HepG2 (cell line): ENCODE results near the gene RABGGTA. TPM values are rescaled to one million over a fixed set of nuclear protein-coding genes. Genes with fewer than 3 reads are reported as not detected.

Source experiments
- AHR ChIP-seq: IDR thresholded peaks from 2 replicates; pipeline ENCODE4 v1.6.1; 2018; ENCODE audit warnings: missing genetic modification reagents, missing compliant biosample characterization
- ARNTL ChIP-seq: sonication (generic); formaldehyde crosslinking; IDR thresholded peaks from 2 replicates; pipeline ENCODE4 v1.4.0; 2020; ENCODE audit warnings: mild to moderate bottlenecking, missing genetic modification reagents
- CENPX ChIP-seq: sonication (generic); formaldehyde crosslinking; IDR thresholded peaks from 2 replicates; pipeline ENCODE4 v1.9.0; 2021; ENCODE audit warnings: mild to moderate bottlenecking, missing genetic modification reagents, moderate library complexity
- ELF1 ChIP-seq: sonication (generic); formaldehyde crosslinking; IDR thresholded peaks from 2 replicates; pipeline ENCODE4 v1.4.0; 2020; ENCODE audit warnings: missing genetic modification reagents
- FOSL2 ChIP-seq: sonication (generic); formaldehyde crosslinking; IDR thresholded peaks from 2 replicates; pipeline ENCODE4 v1.4.0; 2020; ENCODE audit warnings: missing genetic modification reagents
- FOXA1 ChIP-seq, 2 experiments: fragments of 450-650 bp in 1 of 2; sonication (generic) in 1 of 2; formaldehyde crosslinking in 1 of 2; IDR thresholded peaks; 2 replicates each; pipeline versions ENCODE4 v1.4.0 to v1.6.1; 2016 to 2020; ENCODE audit warnings: missing genetic modification reagents in 1 of 2
- HOXA9 ChIP-seq: sonication (generic); formaldehyde crosslinking; IDR thresholded peaks from 2 replicates; pipeline ENCODE4 v1.8.1; 2022; ENCODE audit warnings: missing genetic modification reagents, mild to moderate bottlenecking, moderate library complexity, borderline replicate concordance
- IRX3 ChIP-seq: sonication (generic); formaldehyde crosslinking; IDR thresholded peaks from 2 replicates; pipeline ENCODE4 v1.8.1; 2023; ENCODE audit warnings: mild to moderate bottlenecking, low read depth, missing genetic modification reagents, borderline replicate concordance
- KAT2B ChIP-seq: fragments of 150-350 bp; IDR thresholded peaks from 2 replicates; pipeline ENCODE4 v1.6.1; 2014; ENCODE audit warnings: low read depth, low read length, borderline replicate concordance
- MTA1 ChIP-seq: sonication (generic); formaldehyde crosslinking; IDR thresholded peaks from 2 replicates; pipeline ENCODE4 v1.4.0; 2020; ENCODE audit warnings: missing genetic modification reagents, mild to moderate bottlenecking, borderline replicate concordance
- REPIN1 ChIP-seq: sonication (generic); formaldehyde crosslinking; IDR thresholded peaks from 2 replicates; pipeline ENCODE4 v1.8.0; 2022; ENCODE audit warnings: missing genetic modification reagents, low read depth, mild to moderate bottlenecking, borderline replicate concordance
- SIN3B ChIP-seq: fragments of 150-350 bp; IDR thresholded peaks from 2 replicates; pipeline ENCODE4 v1.6.1; 2014; ENCODE audit warnings: low read length
- SMC3 ChIP-seq: IDR thresholded peaks from 2 replicates; pipeline ENCODE4 v1.6.1; 2011; ENCODE audit warnings: low read length, improper control_type of control experiment
- STAT5B ChIP-seq: sonication (generic); formaldehyde crosslinking; IDR thresholded peaks from 2 replicates; pipeline ENCODE4 v1.4.0; 2020; ENCODE audit warnings: missing genetic modification reagents
- XRCC5 ChIP-seq: fragments of 200-400 bp; formaldehyde crosslinking; optimal IDR thresholded peaks from 2 replicates; pipeline ENCODE3; 2017; ENCODE audit warnings: mild to moderate bottlenecking, low read length
- YEATS2 ChIP-seq: sonication (generic); formaldehyde crosslinking; IDR thresholded peaks from 2 replicates; pipeline ENCODE4 v1.4.0; 2020; ENCODE audit warnings: missing genetic modification reagents, borderline replicate concordance
- YEATS4 ChIP-seq: sonication (generic); formaldehyde crosslinking; IDR thresholded peaks from 2 replicates; pipeline ENCODE4 v1.4.0; 2020; ENCODE audit warnings: missing genetic modification reagents, borderline replicate concordance
- ZC3H4 ChIP-seq: sonication (generic); formaldehyde crosslinking; IDR thresholded peaks from 2 replicates; pipeline ENCODE4 v1.4.0; 2020; ENCODE audit warnings: missing genetic modification reagents, borderline replicate concordance
- ZFP37 ChIP-seq: sonication (generic); formaldehyde crosslinking; IDR thresholded peaks from 2 replicates; pipeline ENCODE4 v1.4.0; 2020; ENCODE audit warnings: missing genetic modification reagents, borderline replicate concordance
- ZNF10 ChIP-seq: sonication (generic); formaldehyde crosslinking; IDR thresholded peaks from 2 replicates; pipeline ENCODE4 v1.4.0; 2020; ENCODE audit warnings: mild to moderate bottlenecking, low read depth, missing genetic modification reagents, borderline replicate concordance
- ZNF282 ChIP-seq: fragments of 450-650 bp; IDR thresholded peaks from 2 replicates; pipeline ENCODE4 v1.6.1; 2018; ENCODE audit not compliant: partially characterized antibody
- ZNF331 ChIP-seq: sonication (generic); formaldehyde crosslinking; IDR thresholded peaks from 2 replicates; pipeline ENCODE4 v1.4.0; 2020; ENCODE audit warnings: missing genetic modification reagents
- ZNF33A ChIP-seq: sonication (generic); formaldehyde crosslinking; IDR thresholded peaks from 2 replicates; pipeline ENCODE4 v1.5.1; 2020; ENCODE audit warnings: missing genetic modification reagents, mild to moderate bottlenecking, moderate library complexity, borderline replicate concordance
- ZNF382 ChIP-seq: sonication (generic); formaldehyde crosslinking; IDR thresholded peaks from 2 replicates; pipeline ENCODE4 v1.5.0; 2020; ENCODE audit warnings: missing genetic modification reagents, mild to moderate bottlenecking, borderline replicate concordance
- ZNF432 ChIP-seq: sonication (generic); formaldehyde crosslinking; IDR thresholded peaks from 2 replicates; pipeline ENCODE4 v1.5.0; 2020; ENCODE audit warnings: missing genetic modification reagents, mild to moderate bottlenecking, borderline replicate concordance
- ZNF484 ChIP-seq: sonication (generic); formaldehyde crosslinking; IDR thresholded peaks from 2 replicates; pipeline ENCODE4 v1.5.1; 2020; ENCODE audit warnings: mild to moderate bottlenecking, low read depth, missing genetic modification reagents, borderline replicate concordance
- ZNF550 ChIP-seq: sonication (generic); formaldehyde crosslinking; IDR thresholded peaks from 2 replicates; pipeline ENCODE4 v1.4.0; 2020; ENCODE audit warnings: mild to moderate bottlenecking, missing genetic modification reagents, borderline replicate concordance
- ZNF670 ChIP-seq: sonication (generic); formaldehyde crosslinking; IDR thresholded peaks from 2 replicates; pipeline ENCODE4 v1.8.0; 2022; ENCODE audit warnings: mild to moderate bottlenecking, missing genetic modification reagents, borderline replicate concordance
- ZNF746 ChIP-seq: sonication (generic); formaldehyde crosslinking; IDR thresholded peaks from 2 replicates; pipeline ENCODE4 v1.8.0; 2022; ENCODE audit warnings: mild to moderate bottlenecking, missing genetic modification reagents
- ZNF747 ChIP-seq: sonication (generic); formaldehyde crosslinking; IDR thresholded peaks from 2 replicates; pipeline ENCODE4 v1.8.1; 2023; ENCODE audit warnings: missing genetic modification reagents, mild to moderate bottlenecking, borderline replicate concordance
- ZNF75D ChIP-seq: sonication (generic); formaldehyde crosslinking; IDR thresholded peaks from 2 replicates; pipeline ENCODE4 v1.8.1; 2023; ENCODE audit warnings: missing genetic modification reagents, mild to moderate bottlenecking, borderline replicate concordance
- polyA plus RNA-seq, 8 experiments: library from polyadenylated mRNA; depleted of rRNA in 3 of 8; stranded (reverse) in 7 of 8; unstranded in 1 of 8; fragments of >200 nt; fragmentation: Illumina TruSeq in 4 of 8; extraction: Trizol in 4 of 8; gene quantifications; 2 replicates each; pipeline versions ENCODE4 v1.2.1 to v1.2.3, GENCODE V29; 2011 to 2016; ENCODE audit warnings: low read depth in 4 of 8, missing spikeins in 1 of 8, mixed read lengths in 1 of 8; ENCODE audit not compliant: insufficient read depth in 1 of 8
- total RNA-seq, 5 experiments: library from RNA; depleted of rRNA; stranded (reverse); fragments of >200 nt; fragmentation: Illumina TruSeq; extraction: Trizol; gene quantifications; 2 replicates each; pipeline ENCODE4 v1.2.3, GENCODE V29; 2016; ENCODE audit warnings: low read depth in 1 of 5
- TF ChIP-seq, protein P1 (sequence below): IDR thresholded peaks from 2 replicates; pipeline ENCODE4 v1.6.1; 2016; ENCODE audit warnings: mild to moderate bottlenecking

The RABGGTA gene
- total and polyA plus RNA-seq, 2 of the 13 experiments (the other 11 are each of a cell fraction or from before 2014, with no cell fraction given) = 57.9 to 90.8 TPM

- TF ChIP-seq, protein P1, sequence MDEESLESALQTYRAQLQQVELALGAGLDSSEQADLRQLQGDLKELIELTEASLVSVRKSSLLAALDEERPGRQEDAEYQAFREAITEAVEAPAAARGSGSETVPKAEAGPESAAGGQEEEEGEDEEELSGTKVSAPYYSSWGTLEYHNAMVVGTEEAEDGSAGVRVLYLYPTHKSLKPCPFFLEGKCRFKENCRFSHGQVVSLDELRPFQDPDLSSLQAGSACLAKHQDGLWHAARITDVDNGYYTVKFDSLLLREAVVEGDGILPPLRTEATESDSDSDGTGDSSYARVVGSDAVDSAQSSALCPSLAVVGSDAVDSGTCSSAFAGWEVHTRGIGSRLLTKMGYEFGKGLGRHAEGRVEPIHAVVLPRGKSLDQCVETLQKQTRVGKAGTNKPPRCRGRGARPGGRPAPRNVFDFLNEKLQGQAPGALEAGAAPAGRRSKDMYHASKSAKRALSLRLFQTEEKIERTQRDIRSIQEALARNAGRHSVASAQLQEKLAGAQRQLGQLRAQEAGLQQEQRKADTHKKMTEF (CRISPR knock-in tag) = no peak
- TF ChIP-seq HOXA9 (no peak), ZNF10 (CRISPR knock-in tag) (no peak), ELF1 (CRISPR knock-in tag) (no peak), KAT2B (no peak), ZNF331 (CRISPR knock-in tag) (no peak), MTA1 (CRISPR knock-in tag) (no peak), SIN3B (no peak), ZNF550 (CRISPR knock-in tag) (no peak), YEATS4 (CRISPR knock-in tag) (no peak), ZNF670 (CRISPR knock-in tag) (no peak), IRX3 (CRISPR knock-in tag) (no peak), ARNTL (CRISPR knock-in tag) (no peak), ZNF746 (CRISPR knock-in tag) (no peak), STAT5B (CRISPR knock-in tag) (no peak), ZFP37 (CRISPR knock-in tag) (no peak), FOXA1 (IDR thresholded peaks at IDR 0.05) (no peak), FOXA1 (CRISPR knock-in tag; IDR thresholded peaks at IDR 0.05) (no peak), AHR (no peak), YEATS2 (no peak), ZNF484 (no peak), ZNF382 (CRISPR knock-in tag) (no peak), CENPX (CRISPR knock-in tag) (no peak), FOSL2 (no peak), ZNF432 (CRISPR knock-in tag) (no peak), ZNF33A (CRISPR knock-in tag) (no peak), ZC3H4 (CRISPR knock-in tag) (0 out of 2 replicates have a peak, but pooled peaks have one; percentile 30), XRCC5 (no peak), SMC3 (no peak), ZNF282 (no peak), REPIN1 (CRISPR knock-in tag) (no peak), ZNF75D (CRISPR knock-in tag) (no peak), ZNF747 (CRISPR knock-in tag) (no peak)
Measured at GRCh38 chr14:24234095-24235005, 37.0 kb downstream of the RABGGTA start (continued).
